ENCODE data around the gene CFAP97. TPM values are rescaled to one million over a fixed set of nuclear protein-coding genes. Genes with fewer than 3 reads are reported as not detected.
A peak's percentile ranks its signal among the peaks of the same experiment; 100 is the strongest.

The CFAP97 gene
- total RNA-seq, 1 donor from 2014 or later, result 78.6 TPM

- DNase-seq (ENCODE audit: low spot score), result no peak
- Histone ChIP-seq H3K36me3 (peaks cover 6% of the 10 kb centered on the region), H3K79me2 (ENCODE audit: low read depth) (no peaks in the 10 kb centered on the region), H3K4me3 (no peak overlapping the region), H3K4me1 (peaks cover 3% of the 10 kb centered on the region), H2AFZ (replicated peaks) (no peak overlapping the region), H3K9me3 (ENCODE audit: low read depth) (no peaks in the 10 kb centered on the region), H3K4me2 (no peak overlapping the region), H3K27me3 (no peaks in the 10 kb centered on the region), H3K9ac (no peak overlapping the region), H3K27ac (no peak overlapping the region), H3F3A (ENCODE audit: low read depth) (no peaks in the 10 kb centered on the region), H4K20me1 (ENCODE audit: low read depth) (no peaks in the 10 kb centered on the region)
- peaks cover 4% of the 10 kb centered on the region for H3K27me3 Mint-ChIP-seq (ENCODE audit: insufficient read depth, low read depth)
- peaks cover 24% of the 10 kb centered on the region for H3K36me3 Mint-ChIP-seq
- TF ChIP-seq EZH2 (IDR thresholded peaks at IDR 0.05), result no peak
- TF ChIP-seq EZH2phosphoT487 (IDR thresholded peaks at IDR 0.05), result no peak
- TF ChIP-seq CTCF (IDR thresholded peaks at IDR 0.05), result no peak
- H3K4me1 Mint-ChIP-seq, result peaks cover 7% of the 10 kb centered on the region
- H3K4me3 Mint-ChIP-seq, result no peak overlapping the region
- no peak overlapping the region for H3K27ac Mint-ChIP-seq
- H3K9me3 Mint-ChIP-seq, result no peaks in the 10 kb centered on the region
Observed at GRCh38 chr4:185165605-185166063, 38.2 kb downstream of the CFAP97 start.

- Histone ChIP-seq H3K79me2 (ENCODE audit: low read depth) (no peaks in the 10 kb centered on the region), H3F3A (ENCODE audit: low read depth) (peaks cover 13% of the 10 kb centered on the region), H3K27me3 (no peaks in the 10 kb centered on the region), H3K4me1 (no peaks in the 10 kb centered on the region), H3K9ac (no peak overlapping the region), H3K4me3 (no peak overlapping the region), H3K27ac (no peak overlapping the region), H3K36me3 (peaks cover 6% of the 10 kb centered on the region), H2AFZ (replicated peaks) (no peak overlapping the region), H4K20me1 (ENCODE audit: low read depth) (peaks cover 3% of the 10 kb centered on the region), H3K9me3 (ENCODE audit: low read depth) (no peaks in the 10 kb centered on the region), H3K4me2 (no peak overlapping the region)
- H3K4me1 Mint-ChIP-seq, result no peaks in the 10 kb centered on the region
- H3K4me3 Mint-ChIP-seq, result no peak overlapping the region
- no peaks in the 10 kb centered on the region for H3K9me3 Mint-ChIP-seq
- peaks cover 13% of the 10 kb centered on the region for H3K36me3 Mint-ChIP-seq
- DNase-seq (ENCODE audit: low spot score), result no peak
- no peak overlapping the region for H3K27ac Mint-ChIP-seq
- no peaks in the 10 kb centered on the region for H3K27me3 Mint-ChIP-seq (ENCODE audit: insufficient read depth, low read depth)
- TF ChIP-seq EZH2 (IDR thresholded peaks at IDR 0.05) (no peak), EZH2phosphoT487 (IDR thresholded peaks at IDR 0.05) (no peak)
Observed at GRCh38 chr4:185151296-185151695, 52.5 kb downstream of the CFAP97 start.

GRCh38 chr4:185149392-185149791 is 54.4 kb downstream of the CFAP97 start:
- H3K4me3 ChIP-seq, result no peak overlapping the region
- H2AFZ ChIP-seq (replicated peaks), result no peak overlapping the region
- peaks cover 6% of the 10 kb centered on the region for H3K36me3 ChIP-seq
- Mint-ChIP-seq H3K27me3 (ENCODE audit: insufficient read depth, low read depth) (no peaks in the 10 kb centered on the region), H3K4me1 (peaks cover 7% of the 10 kb centered on the region), H3K4me3 (no peak overlapping the region), H3K9me3 (no peaks in the 10 kb centered on the region), H3K36me3 (peaks cover 18% of the 10 kb centered on the region), H3K27ac (peak overlapping the region; percentile 37)
- H3K9me3 ChIP-seq (ENCODE audit: low read depth), result no peaks in the 10 kb centered on the region
- no peak for TF ChIP-seq CTCF (IDR thresholded peaks at IDR 0.05)
- no peak for TF ChIP-seq EZH2phosphoT487 (IDR thresholded peaks at IDR 0.05)
- TF ChIP-seq EZH2 (IDR thresholded peaks at IDR 0.05), result no peak
- H3K4me2 ChIP-seq, result no peak overlapping the region
- no peaks in the 10 kb centered on the region for H3K27me3 ChIP-seq
- H3K79me2 ChIP-seq (ENCODE audit: low read depth), result peaks cover 6% of the 10 kb centered on the region
- H4K20me1 ChIP-seq (ENCODE audit: low read depth), result peaks cover 20% of the 10 kb centered on the region
- no peak overlapping the region for H3K27ac ChIP-seq
- no peak for DNase-seq (ENCODE audit: low spot score)
- H3F3A ChIP-seq (ENCODE audit: low read depth), result peaks cover 13% of the 10 kb centered on the region
- peaks cover 7% of the 10 kb centered on the region for H3K4me1 ChIP-seq
- H3K9ac ChIP-seq, result no peak overlapping the region

- Histone ChIP-seq H3K27me3 (peaks cover 7% of the 10 kb centered on the region), H3K9ac (no peak overlapping the region), H3K4me2 (no peak overlapping the region), H3F3A (ENCODE audit: low read depth) (peaks cover 25% of the 10 kb centered on the region), H3K27ac (no peak overlapping the region), H2AFZ (replicated peaks) (no peak overlapping the region), H3K9me3 (ENCODE audit: low read depth) (no peaks in the 10 kb centered on the region), H3K36me3 (peaks cover 6% of the 10 kb centered on the region), H3K4me1 (peaks cover 15% of the 10 kb centered on the region), H3K79me2 (ENCODE audit: low read depth) (peaks cover 15% of the 10 kb centered on the region), H3K4me3 (no peak overlapping the region), H4K20me1 (ENCODE audit: low read depth) (peaks cover 29% of the 10 kb centered on the region)
- no peak for TF ChIP-seq EZH2 (IDR thresholded peaks at IDR 0.05)
- TF ChIP-seq EZH2phosphoT487 (IDR thresholded peaks at IDR 0.05), result no peak
- TF ChIP-seq CTCF (IDR thresholded peaks at IDR 0.05), result no peak
- H3K4me3 Mint-ChIP-seq, result peak overlapping the region; percentile 75
- H3K9me3 Mint-ChIP-seq, result no peaks in the 10 kb centered on the region
- peaks cover 19% of the 10 kb centered on the region for H3K4me1 Mint-ChIP-seq
- no peak for DNase-seq (ENCODE audit: low spot score)
- H3K27me3 Mint-ChIP-seq (ENCODE audit: insufficient read depth, low read depth), result peaks cover 4% of the 10 kb centered on the region
- H3K27ac Mint-ChIP-seq, result no peak overlapping the region
- peaks cover 12% of the 10 kb centered on the region for H3K36me3 Mint-ChIP-seq
Observed at GRCh38 chr4:185145572-185145971, 58.2 kb downstream of the CFAP97 start.

All from neural progenitor cell (in vitro differentiated cells).